LNCaP clone FGC (cell line): ENCODE measurements around the gene B4GALT6.

ENCODE experiments used
- DNase-seq: peaks from one replicate; pipeline ENCODE4 v3.0.0-alpha.2; 2011; ENCODE audit warnings: low read depth
- H3K4me3 ChIP-seq: 2 replicates; pipeline ENCODE4 v1.5.1; 2011; ENCODE audit warnings: mild to moderate bottlenecking, low read depth, low read length, control low read depth
- CTCF ChIP-seq: IDR thresholded peaks from 2 replicates; pipeline ENCODE4 v1.5.1; 2012; ENCODE audit warnings: mild to moderate bottlenecking; ENCODE audit not compliant: control insufficient read depth, insufficient read depth; ENCODE audit errors: extremely low read depth

B4GALT6 gene

GRCh38 chr18:31707815-31708214, 23.4 kb upstream of the B4GALT6 start:
- DNase-seq, result no peak
- no peak for TF ChIP-seq CTCF
- no peak overlapping the region for H3K4me3 ChIP-seq

- no peak for TF ChIP-seq CTCF
- DNase-seq, result no peak
- no peak overlapping the region for H3K4me3 ChIP-seq
Measured at GRCh38 chr18:31702449-31702848, 18.1 kb upstream of the B4GALT6 start.

GRCh38 chr18:31701744-31702143, 17.4 kb upstream of the B4GALT6 start:
- no peak overlapping the region for H3K4me3 ChIP-seq
- no peak for DNase-seq
- TF ChIP-seq CTCF, result no peak

- DNase-seq, result no peak
- H3K4me3 ChIP-seq, result no peak overlapping the region
- no peak for TF ChIP-seq CTCF
Measured at GRCh38 chr18:31700990-31701389, 16.6 kb upstream of the B4GALT6 start.

- H3K4me3 ChIP-seq, result no peak overlapping the region
- no peak for TF ChIP-seq CTCF
- DNase-seq, result no peak
Measured at GRCh38 chr18:31697351-31698298, 13.2 kb upstream of the B4GALT6 start.

- TF ChIP-seq CTCF, result no peak
- H3K4me3 ChIP-seq, result no peak overlapping the region
Measured at GRCh38 chr18:31695989-31696388, 11.6 kb upstream of the B4GALT6 start.

More at GRCh38 chr18:31695989-31696388, 11.6 kb upstream of the B4GALT6 start:
- no peak for DNase-seq
